Measurements from ENCODE around the gene DDX54. TPM values are rescaled to one million over a fixed set of nuclear protein-coding genes. Genes with fewer than 3 reads are reported as not detected.

The DDX54 gene
- total RNA-seq, 1 donor from 2014 or later: 97.0 TPM

DNA sequence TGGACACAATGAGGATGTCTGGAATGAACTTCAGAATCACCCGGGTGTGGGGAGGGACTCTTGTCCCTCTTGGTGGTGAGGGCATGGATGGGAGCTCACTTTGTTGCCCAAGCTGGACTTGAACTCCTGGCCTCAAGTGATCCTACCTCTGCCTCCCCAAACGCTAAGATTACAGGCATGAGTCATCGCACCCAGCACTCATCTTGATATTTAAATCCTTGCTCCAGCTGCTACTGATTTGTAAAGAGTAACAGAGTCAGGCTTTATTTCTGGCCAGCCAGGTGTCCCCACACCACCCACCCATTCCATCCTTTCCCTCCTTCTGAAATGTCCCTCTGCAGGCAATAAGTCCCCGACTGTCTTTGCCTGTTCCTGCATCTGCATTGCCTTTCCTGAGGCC is 4.9 kb downstream of the DDX54 start:
- Histone ChIP-seq H3K27ac (no peak overlapping the region), H3K4me3 (no peak overlapping the region), H3K36me3 (peaks cover 54 to 59% of the 10 kb centered on the region in 2 donors), H3K9me3 (no peaks in the 10 kb centered on the region), H3K27me3 (no peaks in the 10 kb centered on the region), H3K4me1 (peaks cover 5 to 8% of the 10 kb centered on the region in 2 donors)
- TF ChIP-seq, protein P1, sequence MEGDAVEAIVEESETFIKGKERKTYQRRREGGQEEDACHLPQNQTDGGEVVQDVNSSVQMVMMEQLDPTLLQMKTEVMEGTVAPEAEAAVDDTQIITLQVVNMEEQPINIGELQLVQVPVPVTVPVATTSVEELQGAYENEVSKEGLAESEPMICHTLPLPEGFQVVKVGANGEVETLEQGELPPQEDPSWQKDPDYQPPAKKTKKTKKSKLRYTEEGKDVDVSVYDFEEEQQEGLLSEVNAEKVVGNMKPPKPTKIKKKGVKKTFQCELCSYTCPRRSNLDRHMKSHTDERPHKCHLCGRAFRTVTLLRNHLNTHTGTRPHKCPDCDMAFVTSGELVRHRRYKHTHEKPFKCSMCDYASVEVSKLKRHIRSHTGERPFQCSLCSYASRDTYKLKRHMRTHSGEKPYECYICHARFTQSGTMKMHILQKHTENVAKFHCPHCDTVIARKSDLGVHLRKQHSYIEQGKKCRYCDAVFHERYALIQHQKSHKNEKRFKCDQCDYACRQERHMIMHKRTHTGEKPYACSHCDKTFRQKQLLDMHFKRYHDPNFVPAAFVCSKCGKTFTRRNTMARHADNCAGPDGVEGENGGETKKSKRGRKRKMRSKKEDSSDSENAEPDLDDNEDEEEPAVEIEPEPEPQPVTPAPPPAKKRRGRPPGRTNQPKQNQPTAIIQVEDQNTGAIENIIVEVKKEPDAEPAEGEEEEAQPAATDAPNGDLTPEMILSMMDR (IDR thresholded peaks at IDR 0.05): no peak
- intact Hi-C loops (cut with DNase I): loop anchor here (10.0 kb wide), 2 partner anchors 244 to 784 kb away; partner anchors contain the start of genes RBM19 and SDSL
- DNase-seq (ENCODE audit: low spot score in 2 of 2): no peak

GRCh38 chr12:113179023-113179422 is 6.3 kb downstream of the DDX54 start:
- intact Hi-C loops (cut with DNase I): no loop called here
- Histone ChIP-seq H3K9me3 (no peaks in the 10 kb centered on the region), H3K4me3 (no peak overlapping the region), H3K4me1 (peaks cover 3 to 5% of the 10 kb centered on the region in 2 donors), H3K36me3 (peaks cover 63 to 72% of the 10 kb centered on the region in 2 donors), H3K27ac (no peak overlapping the region), H3K27me3 (no peaks in the 10 kb centered on the region)
- TF ChIP-seq, protein P1 (IDR thresholded peaks at IDR 0.05): no peak
- no peak for DNase-seq (ENCODE audit: low spot score in 2 of 2)

DNA sequence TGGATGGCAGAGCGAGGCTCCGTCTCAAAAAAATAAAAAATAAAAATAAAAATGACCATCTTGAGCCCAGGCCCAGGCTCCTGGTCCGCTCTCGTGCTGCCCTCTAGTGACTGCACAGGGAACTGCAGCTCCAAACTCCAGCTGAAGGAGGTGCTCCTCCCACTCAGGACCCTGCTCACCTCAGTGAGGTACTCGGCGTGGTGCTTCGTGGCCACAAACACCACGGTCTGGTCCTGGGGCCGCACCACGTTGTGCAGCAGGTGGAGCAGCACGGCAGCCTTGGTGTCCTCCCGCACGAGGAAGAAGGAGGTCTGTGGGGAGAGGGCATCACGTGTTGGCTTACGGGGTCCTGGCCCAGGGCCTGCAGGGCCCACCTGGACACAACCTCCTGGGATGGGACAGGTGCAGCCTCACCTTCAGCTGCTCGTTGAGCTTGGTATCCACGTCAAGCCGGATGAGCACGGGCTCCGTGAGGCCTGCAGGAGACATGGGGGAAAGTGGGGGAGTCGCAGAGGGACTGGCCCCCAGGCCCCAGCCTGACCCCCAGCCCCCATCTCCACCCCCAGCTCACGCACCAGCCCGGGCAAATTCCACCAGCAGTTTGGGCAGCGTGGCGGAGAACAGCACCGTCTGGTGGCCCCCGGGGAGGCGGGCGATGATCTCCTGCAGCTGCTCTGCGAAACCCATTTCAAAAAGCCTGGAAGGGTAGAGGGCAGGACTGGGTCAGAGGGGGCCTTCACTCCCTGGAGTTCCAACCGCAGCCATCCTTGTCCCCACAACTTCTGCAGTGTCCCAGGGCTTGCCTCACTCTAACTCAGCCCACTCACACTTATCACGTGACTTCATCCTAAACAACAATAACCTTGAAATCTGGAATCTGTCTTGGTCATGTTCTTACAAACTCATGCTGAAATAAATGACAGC is 10.6 kb downstream of the DDX54 start:
- Histone ChIP-seq H3K9me3 (no peaks in the 10 kb centered on the region), H3K36me3 (peaks cover 93 to 100% of the 10 kb centered on the region in 2 donors), H3K27me3 (no peaks in the 10 kb centered on the region), H3K27ac (no peak overlapping the region), H3K4me1 (no peaks in the 10 kb centered on the region), H3K4me3 (no peak overlapping the region)
- TF ChIP-seq, protein P1 (IDR thresholded peaks at IDR 0.05): peak; percentile 79 to 99 (median 98)
- intact Hi-C loops (cut with DNase I): loop anchor here (1.0 kb wide), 1 partner anchor 126 kb away; no protein-coding TSS in a partner anchor
- DNase-seq (ENCODE audit: low spot score in 2 of 2): peak in 1 of 2 donors; percentile 77

GRCh38 chr12:113173081-113173698 is 12.1 kb downstream of the DDX54 start:
- H3K36me3 ChIP-seq: peaks cover 93 to 100% of the 10 kb centered on the region in 2 donors
- no peak overlapping the region for H3K4me3 ChIP-seq
- TF ChIP-seq, protein P1 (IDR thresholded peaks at IDR 0.05): no peak
- H3K9me3 ChIP-seq: no peaks in the 10 kb centered on the region
- intact Hi-C loops (cut with DNase I): no loop called here
- H3K27me3 ChIP-seq: no peaks in the 10 kb centered on the region
- no peaks in the 10 kb centered on the region for H3K4me1 ChIP-seq
- no peak for DNase-seq (ENCODE audit: low spot score in 2 of 2)
- no peak overlapping the region for H3K27ac ChIP-seq

DNA sequence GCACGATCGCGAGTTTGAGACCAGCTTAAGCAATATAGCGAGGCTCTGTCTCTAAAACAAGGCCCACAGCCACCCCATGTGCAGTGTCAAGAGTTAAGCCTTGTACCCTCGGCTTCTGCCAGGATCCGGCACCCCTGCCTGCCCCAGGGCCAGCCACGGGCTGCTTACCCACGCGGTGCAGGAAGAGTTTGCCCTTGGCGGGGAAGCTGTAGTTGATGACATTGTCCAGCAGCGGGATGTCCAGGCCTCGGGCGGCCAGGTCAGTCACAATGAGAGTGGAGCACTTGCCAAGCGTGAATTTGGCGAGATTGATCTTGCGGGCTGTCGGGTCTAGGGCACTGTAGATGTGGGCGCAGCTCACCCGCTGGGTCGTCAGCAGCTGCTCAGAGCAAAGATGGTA is 13.1 kb downstream of the DDX54 start:
- TF ChIP-seq, protein P1 (IDR thresholded peaks at IDR 0.05): no peak
- Histone ChIP-seq H3K4me1 (no peaks in the 10 kb centered on the region), H3K9me3 (no peaks in the 10 kb centered on the region), H3K27me3 (no peaks in the 10 kb centered on the region), H3K4me3 (no peak overlapping the region), H3K27ac (no peak overlapping the region), H3K36me3 (peaks cover 93 to 100% of the 10 kb centered on the region in 2 donors)
- DNase-seq (ENCODE audit: low spot score in 2 of 2): no peak
- intact Hi-C loops (cut with DNase I): no loop called here
